Choroid plexus epithelial cell (primary cell): ENCODE measurements around the gene USP5.

Experiments
- DNase-seq: peaks from one replicate; pipeline ENCODE4 v3.0.0-alpha.2; 2010; ENCODE audit warnings: low read depth
- H3K4me3 ChIP-seq: 2 replicates; pipeline ENCODE4 v1.5.1; 2011; ENCODE audit warnings: low read depth, mild to moderate bottlenecking, control low read depth, low read length, moderate library complexity
- TF ChIP-seq, protein P1 (sequence below): conservative IDR thresholded peaks from 2 replicates; pipeline ENCODE4 v1.5.1; 2011; ENCODE audit warnings: low read depth, mild to moderate bottlenecking, control low read depth, inconsistent platforms, low read length, moderate library complexity

USP5 gene

DNA sequence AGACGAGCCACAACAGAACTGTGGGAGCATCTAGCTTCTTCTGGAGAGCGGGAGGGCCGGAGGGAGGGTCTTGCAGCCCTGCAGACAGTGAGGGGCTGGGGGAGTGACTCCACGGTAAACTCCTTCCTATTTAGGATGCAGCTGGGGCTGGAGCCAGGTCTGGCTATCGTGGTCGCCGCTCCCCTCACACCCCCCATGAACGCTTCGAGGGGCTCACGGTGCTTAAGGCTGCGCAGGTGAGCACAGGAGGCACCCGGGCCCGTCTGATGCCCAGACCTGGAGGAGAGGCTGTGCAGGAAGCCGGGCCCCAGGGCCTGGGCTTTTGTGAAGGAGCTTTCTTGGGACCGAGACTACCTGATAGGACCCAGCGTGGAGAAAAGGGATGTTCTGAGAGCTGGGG is 15.1 kb upstream of the USP5 start:
- no peak overlapping the region for H3K4me3 ChIP-seq
- TF ChIP-seq, protein P1, sequence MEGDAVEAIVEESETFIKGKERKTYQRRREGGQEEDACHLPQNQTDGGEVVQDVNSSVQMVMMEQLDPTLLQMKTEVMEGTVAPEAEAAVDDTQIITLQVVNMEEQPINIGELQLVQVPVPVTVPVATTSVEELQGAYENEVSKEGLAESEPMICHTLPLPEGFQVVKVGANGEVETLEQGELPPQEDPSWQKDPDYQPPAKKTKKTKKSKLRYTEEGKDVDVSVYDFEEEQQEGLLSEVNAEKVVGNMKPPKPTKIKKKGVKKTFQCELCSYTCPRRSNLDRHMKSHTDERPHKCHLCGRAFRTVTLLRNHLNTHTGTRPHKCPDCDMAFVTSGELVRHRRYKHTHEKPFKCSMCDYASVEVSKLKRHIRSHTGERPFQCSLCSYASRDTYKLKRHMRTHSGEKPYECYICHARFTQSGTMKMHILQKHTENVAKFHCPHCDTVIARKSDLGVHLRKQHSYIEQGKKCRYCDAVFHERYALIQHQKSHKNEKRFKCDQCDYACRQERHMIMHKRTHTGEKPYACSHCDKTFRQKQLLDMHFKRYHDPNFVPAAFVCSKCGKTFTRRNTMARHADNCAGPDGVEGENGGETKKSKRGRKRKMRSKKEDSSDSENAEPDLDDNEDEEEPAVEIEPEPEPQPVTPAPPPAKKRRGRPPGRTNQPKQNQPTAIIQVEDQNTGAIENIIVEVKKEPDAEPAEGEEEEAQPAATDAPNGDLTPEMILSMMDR = no peak
- DNase-seq = no peak

GRCh38 chr12:6837370-6838060 is 14.4 kb upstream of the USP5 start:
- no peak for DNase-seq
- TF ChIP-seq, protein P1 = no peak
- H3K4me3 ChIP-seq = no peak overlapping the region

DNA sequence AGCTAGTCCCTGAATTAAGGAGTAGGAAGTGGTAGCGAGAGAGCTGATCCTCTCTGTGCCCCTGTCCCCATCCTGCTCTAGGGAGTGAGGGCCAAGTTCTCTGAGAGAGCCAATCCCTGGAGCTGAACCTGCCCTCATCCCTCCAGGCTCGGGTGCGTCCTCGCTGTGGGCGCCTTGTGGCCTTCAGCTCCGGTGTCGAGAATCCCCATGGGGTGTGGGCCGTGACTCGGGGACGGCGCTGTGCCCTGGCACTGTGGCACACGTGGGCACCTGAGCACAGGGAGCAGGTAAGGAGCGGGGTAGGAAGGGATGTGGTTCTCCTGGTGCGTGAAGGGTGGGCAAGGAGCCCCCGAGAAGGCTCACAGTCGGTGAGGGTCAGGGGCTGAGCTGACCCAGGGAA is 13.1 kb upstream of the USP5 start:
- TF ChIP-seq, protein P1 = no peak
- H3K4me3 ChIP-seq = no peak overlapping the region
- DNase-seq = no peak

- TF ChIP-seq, protein P1 = no peak
- no peak for DNase-seq
- no peak overlapping the region for H3K4me3 ChIP-seq
Measured at GRCh38 chr12:6839482-6840201, 12.3 kb upstream of the USP5 start.

- no peak overlapping the region for H3K4me3 ChIP-seq
- TF ChIP-seq, protein P1 = no peak
- DNase-seq = no peak
Measured at GRCh38 chr12:6840330-6840729, 11.6 kb upstream of the USP5 start.

- no peak for DNase-seq
- no peak within 1 kb of the TSS for H3K4me3 ChIP-seq
- TF ChIP-seq, protein P1 = no peak
Measured at GRCh38 chr12:6840761-6841515, 11.0 kb upstream of the USP5 start, which contains the start of gene GNB3. Gene GNB3 (plus strand): TSS chr12:6840925. CDS start chr12:6841288, 363 bp downstream.
